ENCODE results near the gene LDHD.

The LDHD gene

DNA sequence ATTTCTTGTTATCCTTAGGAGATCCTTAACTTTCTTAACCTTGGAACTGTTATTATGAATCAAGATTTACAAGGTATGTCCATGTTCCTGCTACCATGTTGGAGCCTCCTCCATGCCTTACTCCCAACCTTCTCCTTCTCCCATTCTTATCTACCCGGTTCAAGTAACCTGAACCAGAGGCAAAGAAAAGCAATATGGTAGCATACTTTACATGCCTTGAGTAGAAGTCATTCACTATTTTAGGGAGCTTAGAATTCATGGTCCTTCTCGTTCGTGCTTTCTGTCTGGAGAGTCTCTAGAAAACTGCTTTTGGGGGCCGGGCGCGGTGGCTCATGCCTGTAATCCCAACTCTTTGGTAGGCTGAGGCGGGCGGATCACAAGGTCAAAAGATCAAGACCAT lies 37.7 kb downstream of the LDHD start:
- no peak for DNase-seq

DNA sequence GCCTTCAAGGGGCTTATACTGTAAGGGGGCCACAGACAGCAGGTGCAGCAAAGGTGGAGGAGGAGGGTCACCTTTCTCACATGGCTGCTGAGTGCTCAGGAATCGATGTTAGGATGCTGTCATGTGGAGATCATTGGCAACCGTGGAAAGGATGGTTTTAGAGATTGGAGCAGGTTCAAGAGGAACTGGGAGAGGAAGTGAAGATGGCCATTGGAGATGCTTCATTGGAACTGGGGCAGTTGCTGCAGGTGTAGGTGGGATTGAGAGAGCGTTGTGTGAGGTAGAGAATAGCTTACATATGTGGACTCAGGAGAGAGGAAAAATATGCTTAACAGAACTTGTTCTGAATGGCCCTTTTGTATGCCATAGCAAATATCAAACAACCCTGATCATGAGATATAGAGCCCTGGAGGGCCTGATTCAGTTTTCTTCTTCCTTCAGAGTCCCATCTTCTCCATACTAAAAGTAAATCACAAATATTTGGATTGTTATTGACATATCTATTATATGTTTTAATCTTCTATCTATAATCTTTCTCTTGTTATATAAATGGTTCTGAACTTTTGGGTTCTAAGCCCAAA lies 40.8 kb downstream of the LDHD start:
- no peak for DNase-seq

DNA sequence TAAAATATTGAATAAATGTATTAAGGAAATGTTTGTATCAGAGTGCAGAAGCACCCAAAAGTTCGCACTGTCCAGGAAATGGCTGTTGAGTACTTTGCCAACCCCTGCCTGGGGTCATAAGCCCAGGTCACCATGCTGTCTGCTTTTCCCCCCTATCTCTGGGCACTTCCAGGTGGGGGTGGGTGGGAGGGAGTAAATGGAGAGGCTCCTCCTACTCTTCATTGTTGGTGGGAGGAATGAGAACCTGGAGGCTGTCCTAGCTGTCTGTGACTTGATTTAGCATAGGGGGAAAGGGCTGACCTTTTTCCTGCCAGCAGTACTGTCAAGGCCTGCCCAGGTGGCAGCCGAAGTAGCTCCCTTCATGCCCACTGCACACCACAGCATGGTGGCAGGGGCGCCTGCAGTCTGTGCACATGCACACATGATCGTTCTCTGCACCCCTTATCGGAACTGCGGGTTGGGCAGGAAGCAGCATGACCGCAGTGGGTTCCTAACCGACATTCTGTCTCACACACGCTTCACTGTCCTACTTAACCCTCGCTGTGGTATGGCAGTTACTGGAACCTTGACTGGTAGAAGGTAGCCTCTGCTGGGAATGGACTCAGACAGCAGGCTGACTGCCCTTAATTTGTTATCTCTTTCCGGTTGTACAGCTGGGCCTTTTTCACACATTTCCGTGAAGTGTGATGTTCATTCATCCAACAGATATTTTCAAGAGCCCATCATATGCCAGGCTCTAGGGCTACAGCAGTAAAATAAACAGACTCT lies 41.5 kb downstream of the LDHD start:
- DNase-seq: peak; percentile 99

GRCh38 chr16:75074304-75074793 lies 42.2 kb downstream of the LDHD start:
- DNase-seq: no peak

DNA sequence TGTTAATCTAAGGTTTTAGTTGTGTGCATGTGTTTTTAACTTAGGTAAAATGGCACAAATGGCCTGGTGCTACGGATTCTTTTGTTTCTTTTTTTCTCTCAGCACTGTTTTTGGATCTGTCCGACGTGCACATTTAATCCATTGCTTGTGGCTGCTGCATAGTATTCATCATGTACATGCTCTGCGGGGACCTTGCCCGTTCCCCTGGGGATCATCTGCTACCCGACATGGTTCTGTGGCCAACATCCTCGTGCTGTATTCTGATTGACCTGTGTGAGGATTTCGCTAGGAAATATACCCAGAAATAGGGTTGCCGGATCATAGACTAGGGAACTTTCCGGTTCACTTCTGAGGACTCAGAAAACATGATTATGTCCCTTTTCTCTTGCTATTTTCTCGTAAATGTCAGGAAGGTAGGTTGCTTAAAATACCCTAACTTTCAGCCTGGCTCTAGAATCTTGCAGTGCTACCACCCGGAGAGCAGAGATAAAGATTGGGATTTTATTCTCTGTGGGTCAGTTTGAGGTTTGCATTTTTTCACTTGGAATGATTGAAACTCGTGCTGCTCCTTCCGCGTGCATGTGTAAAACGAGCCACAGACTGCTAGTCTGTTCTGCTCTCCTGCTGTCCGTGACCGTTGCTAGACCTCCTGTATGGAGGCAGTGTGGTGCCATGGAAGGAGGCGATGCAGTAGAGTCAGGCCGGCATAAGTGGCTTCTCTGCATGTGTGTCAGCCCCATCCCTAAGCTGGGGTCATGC lies 42.9 kb downstream of the LDHD start:
- peak; percentile 56 for DNase-seq

GRCh38 chr16:75072239-75072947 lies 44.2 kb downstream of the LDHD start:
- no peak for DNase-seq

DNA sequence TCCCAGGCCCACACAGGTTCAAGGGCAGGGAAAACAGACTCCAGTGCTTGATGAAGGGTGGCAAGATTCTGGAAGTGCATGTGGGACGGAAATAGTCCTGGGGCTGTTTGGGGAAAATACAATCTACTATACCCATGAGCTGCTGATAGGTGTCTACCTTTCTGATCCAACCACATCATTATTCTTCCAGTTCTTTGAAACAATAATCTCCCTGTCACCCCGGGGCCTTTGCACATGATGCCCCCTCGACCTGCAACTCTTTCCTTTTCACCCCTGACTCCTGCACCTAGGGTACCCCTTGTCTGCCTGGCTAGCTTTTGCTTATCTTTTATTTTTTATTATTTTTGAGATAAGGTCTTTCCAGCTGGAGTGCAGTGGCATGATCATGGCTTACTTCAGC lies 45.0 kb downstream of the LDHD start:
- no peak for DNase-seq

- no peak for DNase-seq
These were observed 46.4 kb downstream of the LDHD start for GRCh38 chr16:75070012-75070841.

DNA sequence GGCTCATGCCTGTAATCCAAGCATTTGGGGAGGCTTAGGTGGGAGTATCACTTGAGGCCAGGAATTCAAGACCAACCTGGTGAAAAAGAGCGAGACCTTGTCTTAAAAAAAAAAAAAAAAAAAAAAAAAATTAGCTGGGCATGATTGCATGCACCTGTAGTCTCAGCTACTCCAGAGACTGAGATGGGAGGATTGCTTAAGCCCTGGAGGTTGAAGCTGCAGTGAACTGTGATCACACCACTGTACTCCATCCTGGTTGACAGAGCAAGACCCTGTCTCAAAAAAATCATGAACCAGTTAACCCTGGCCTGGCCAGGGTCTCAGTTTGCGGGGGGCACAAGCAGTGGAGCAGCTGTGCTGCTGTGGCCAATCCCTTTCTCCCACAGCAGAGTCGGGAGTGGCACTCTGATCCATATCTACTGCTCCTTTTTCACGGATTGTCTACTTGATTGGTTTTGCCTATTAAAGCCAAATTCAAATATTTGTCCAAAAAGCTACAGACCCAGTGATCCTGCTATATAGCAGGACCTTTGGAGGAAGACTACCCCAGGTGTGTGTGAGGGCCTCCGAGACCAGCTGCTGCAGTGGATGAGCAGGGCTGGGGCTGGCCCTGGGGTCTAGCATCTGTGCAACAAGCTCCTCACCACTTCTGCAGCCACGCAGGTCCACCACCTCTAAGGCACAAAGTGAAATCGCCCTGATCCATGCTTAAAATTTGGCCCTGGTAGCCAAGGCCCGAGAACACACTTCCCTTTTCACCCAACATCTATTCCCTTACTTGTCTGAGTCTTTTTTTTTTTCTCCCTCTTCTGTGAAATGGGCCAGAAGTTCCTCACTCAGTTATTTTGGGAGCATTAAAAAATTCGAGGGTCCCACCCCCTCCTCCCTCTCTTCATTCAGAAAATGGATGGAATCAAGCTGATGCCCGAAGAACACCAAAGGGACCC lies 48.2 kb downstream of the LDHD start:
- no peak for DNase-seq

- DNase-seq: no peak
These were observed 49.6 kb downstream of the LDHD start for GRCh38 chr16:75066861-75067447.

DNA sequence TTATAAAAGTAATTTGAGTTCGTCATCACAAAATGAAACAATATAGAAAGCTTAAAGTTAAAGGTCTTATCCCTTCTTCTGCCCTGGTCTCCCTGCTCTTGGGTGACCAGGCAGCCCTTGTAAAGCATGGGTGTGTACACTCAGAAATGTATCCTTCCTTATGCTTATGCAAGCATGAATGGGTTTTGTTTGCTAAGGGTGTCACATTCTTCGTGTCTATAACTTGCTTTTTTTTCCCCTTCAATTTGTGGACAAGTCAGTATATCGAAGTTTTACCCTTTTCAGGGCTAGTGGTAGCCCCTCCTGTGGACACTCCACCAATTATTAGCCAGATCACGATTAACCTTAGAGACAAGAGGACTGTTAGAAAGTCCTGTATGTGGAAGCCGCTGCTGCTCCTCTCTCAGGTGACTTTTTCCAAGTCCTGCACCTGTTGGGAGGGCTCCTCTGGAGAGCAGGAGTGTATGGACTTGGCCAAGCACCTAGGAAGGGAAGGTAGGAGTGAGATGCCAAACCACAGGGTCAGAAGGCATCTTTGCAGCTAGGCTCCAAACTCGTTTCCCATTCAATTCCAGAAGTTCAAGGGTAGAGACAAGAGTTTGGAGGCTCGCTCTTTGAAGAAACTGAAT lies 50.9 kb downstream of the LDHD start:
- DNase-seq: no peak

GRCh38 chr16:75065149-75065505 lies 51.5 kb downstream of the LDHD start:
- peak; percentile 90 for DNase-seq

DNA sequence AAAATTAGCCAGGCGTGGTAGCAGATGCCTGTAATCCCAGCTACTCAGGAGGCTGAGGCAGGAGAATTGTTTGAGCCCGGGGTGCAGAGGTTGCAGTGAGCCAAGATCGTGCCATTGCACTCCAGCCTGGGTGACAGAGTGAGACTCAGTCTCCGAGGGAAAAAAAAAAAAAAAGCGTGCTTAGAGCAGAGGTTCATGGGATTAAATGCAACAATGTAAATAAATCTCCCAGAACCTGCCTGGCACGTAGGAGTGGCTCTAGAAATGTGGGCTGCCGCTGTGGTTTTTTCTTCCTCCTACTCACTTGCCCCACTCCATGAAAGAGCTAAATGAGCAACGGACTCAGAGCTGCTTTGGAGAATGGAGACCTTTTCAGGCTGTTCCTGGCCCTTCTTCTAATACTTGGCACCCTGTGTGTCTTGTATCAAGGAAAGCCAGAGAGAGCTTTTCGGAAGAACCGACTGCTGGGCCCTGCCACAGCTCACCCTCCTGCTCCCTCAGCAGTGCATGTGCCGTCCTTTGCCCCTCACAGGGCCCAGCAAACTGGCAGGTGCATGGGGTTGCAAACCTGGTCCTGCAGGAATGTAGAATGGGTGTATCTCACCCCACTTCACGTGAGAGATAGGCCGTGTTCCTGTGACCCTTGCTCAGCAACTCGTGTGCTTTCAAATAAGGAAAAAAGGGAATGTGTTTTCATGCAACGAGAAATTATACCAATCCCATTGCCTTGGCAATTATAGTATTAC lies 52.0 kb downstream of the LDHD start:
- DNase-seq: peak; percentile 92

DNA sequence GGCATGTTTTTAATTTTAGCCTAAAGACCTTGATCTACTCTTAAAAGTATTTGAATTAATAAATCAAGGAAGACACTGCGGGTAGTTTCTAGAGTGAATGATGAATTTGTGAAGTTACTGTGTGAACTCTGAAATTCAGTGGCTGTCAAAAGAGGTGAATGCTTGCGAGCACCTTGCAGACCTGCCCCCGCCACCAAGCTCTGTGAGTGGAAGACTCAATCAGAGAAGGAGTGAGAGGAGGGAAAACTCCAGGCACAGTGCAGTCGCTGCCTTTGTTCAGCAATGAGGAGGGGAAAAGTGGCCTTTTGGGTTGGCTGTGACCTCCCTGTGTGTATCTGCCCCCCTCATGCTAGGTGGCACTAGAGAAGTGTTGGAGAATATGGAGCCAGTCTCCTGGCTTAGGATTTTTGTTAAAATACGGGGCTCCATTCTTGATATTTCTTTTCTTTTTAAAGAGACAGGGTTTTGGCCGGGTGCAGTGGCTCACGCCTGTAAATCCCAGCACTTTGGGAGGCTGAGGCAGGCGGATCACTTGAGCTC lies 53.0 kb downstream of the LDHD start:
- peak; percentile 70 for DNase-seq

GRCh38 chr16:75062976-75063346 lies 53.6 kb downstream of the LDHD start:
- DNase-seq: no peak

GRCh38 chr16:75062135-75062975 lies 54.2 kb downstream of the LDHD start:
- DNase-seq: peak; percentile 88
